HepG2 (cell line): Measurements from ENCODE around the gene MYO5A. TPM values are rescaled to one million over a fixed set of nuclear protein-coding genes. Genes with fewer than 3 reads are reported as not detected.

Experiments
- ATAC-seq: fragments of 200-7000 bp; cut with Tn5 transposase; 3 replicates; pipeline ENCODE4 v1.9.1; 2020; ENCODE audit warnings: mild to moderate bottlenecking, moderate library complexity
- BruUV-seq: library from RNA; stranded (reverse); fragments of 400-500 nt; replicated peaks from 2 replicates; lab custom pipeline; 2021; lab: Mats Ljungman, UMichigan
- CTCF ChIA-PET: fragments of 300-600 bp; formaldehyde crosslinking; extraction: SDS; loops from one replicate; lab custom pipeline; 2021; ENCODE audit warnings: low total read pairs, inconsistent platforms, low intra/inter-chr PET ratio; lab: Yijun Ruan, JAX
- POLR2A ChIA-PET: fragments of 350-600 bp; sonication (Branson Sonifier 250); formaldehyde crosslinking; loops from one replicate; lab custom pipeline; 2020; ENCODE audit warnings: antibody characterized with exemption, inconsistent platforms; lab: Yijun Ruan, JAX
- DNase-seq: peaks from one replicate; pipeline ENCODE4 v3.0.0-alpha.2; 2015; ENCODE audit warnings: low spot score
- FAIRE-seq: peaks from 3 replicates; lab custom pipeline; 2011; peaks lifted over from hg19 to GRCh38; lab: Jason Lieb, UNC
- H2AFZ ChIP-seq: one replicate; pipeline ENCODE4 v1.6.1; 2011; ENCODE audit warnings: low read length, inconsistent platforms
- H3K27ac ChIP-seq: fragments of 300-600 bp; 3 replicates; pipeline ENCODE4 v1.8.0; 2011; ENCODE audit warnings: mixed run types, mild to moderate bottlenecking, mixed read lengths, low read length, inconsistent platforms; ENCODE audit not compliant: insufficient read depth; ENCODE audit errors: extremely low read length
- H3K27me3 ChIP-seq, 2 experiments: fragments of 200-600 bp in 1 of 2; 2 replicates in 1 of 2; 3 replicates in 1 of 2; pipeline versions ENCODE4 v1.6.0 to v1.8.0; 2011; ENCODE audit warnings: low read length in 2 of 2, mild to moderate bottlenecking in 2 of 2, moderate library complexity in 2 of 2, inconsistent platforms in 1 of 2; ENCODE audit not compliant: insufficient read depth in 2 of 2, control insufficient read depth in 1 of 2
- H3K36me3 ChIP-seq, 2 experiments: fragments of 200-600 bp in 1 of 2; replicated peaks in 1 of 2; 2 replicates in 1 of 2; 3 replicates in 1 of 2; pipeline versions ENCODE4 v1.5.1 to v1.8.0; 2011; ENCODE audit warnings: low read length in 2 of 2, inconsistent platforms in 1 of 2; ENCODE audit not compliant: insufficient read depth in 2 of 2, control insufficient read depth in 1 of 2
- H3K4me1 ChIP-seq: 2 replicates; pipeline ENCODE4 v1.5.1; 2012; ENCODE audit warnings: low read length, inconsistent platforms; ENCODE audit not compliant: insufficient read depth
- H3K4me2 ChIP-seq: 2 replicates; pipeline ENCODE4 v1.6.0; 2011; ENCODE audit warnings: low read depth, low read length, inconsistent platforms
- H3K4me3 ChIP-seq, 3 experiments: fragments of 200-600 bp in 1 of 3; sonication (generic), shearing (Covaris generic) in 1 of 3; replicated peaks in 1 of 3; 2 replicates each; pipeline ENCODE4 v1.5.1; 2011 to 2016; ENCODE audit warnings: low read length in 3 of 3, inconsistent platforms in 2 of 3, low read depth in 2 of 3, mild to moderate bottlenecking in 2 of 3, control low read depth in 1 of 3, mixed read lengths in 1 of 3; ENCODE audit not compliant: insufficient read depth in 1 of 3
- H3K79me2 ChIP-seq: one replicate; pipeline ENCODE4 v1.6.1; 2011; ENCODE audit warnings: low read length, inconsistent platforms; ENCODE audit not compliant: insufficient read depth
- H3K9ac ChIP-seq: 2 replicates; pipeline ENCODE4 v1.6.0; 2011; ENCODE audit warnings: mild to moderate bottlenecking, low read depth, low read length, inconsistent platforms; ENCODE audit not compliant: insufficient read depth
- H3K9me3 ChIP-seq: 2 replicates; pipeline ENCODE4 v1.5.1; 2012; ENCODE audit warnings: mild to moderate bottlenecking, low read length
- H4K20me1 ChIP-seq: 2 replicates; pipeline ENCODE4 v1.6.0; 2011; ENCODE audit warnings: inconsistent platforms, mild to moderate bottlenecking, low read length, moderate library complexity; ENCODE audit not compliant: insufficient read depth
- ARID3A ChIP-seq: IDR thresholded peaks from 2 replicates; pipeline ENCODE4 v1.6.1; 2012; ENCODE audit warnings: low read depth, low read length, improper control_type of control experiment
- CAMTA2 ChIP-seq: sonication (generic); formaldehyde crosslinking; IDR thresholded peaks from 2 replicates; pipeline ENCODE4 v1.4.0; 2020; ENCODE audit warnings: mild to moderate bottlenecking, missing genetic modification reagents, borderline replicate concordance
- CBX5 ChIP-seq: sonication (generic); formaldehyde crosslinking; IDR thresholded peaks from 2 replicates; pipeline ENCODE4 v1.4.0; 2020; ENCODE audit warnings: missing genetic modification reagents, borderline replicate concordance
- MTA3 ChIP-seq: sonication (generic); formaldehyde crosslinking; IDR thresholded peaks from 2 replicates; pipeline ENCODE4 v1.4.0; 2020; ENCODE audit warnings: missing genetic modification reagents
- NFYB ChIP-seq: sonication (generic); formaldehyde crosslinking; IDR thresholded peaks from 2 replicates; pipeline ENCODE4 v1.4.0; 2020; ENCODE audit warnings: missing genetic modification reagents
- PAWR ChIP-seq: sonication (generic); formaldehyde crosslinking; IDR thresholded peaks from 2 replicates; pipeline ENCODE4 v1.4.0; 2020; ENCODE audit warnings: missing genetic modification reagents, mild to moderate bottlenecking, borderline replicate concordance
- PLSCR1 ChIP-seq: sonication (generic); formaldehyde crosslinking; IDR thresholded peaks from 2 replicates; pipeline ENCODE4 v1.5.0; 2020; ENCODE audit warnings: missing genetic modification reagents, mild to moderate bottlenecking, borderline replicate concordance
- SMC3 ChIP-seq: IDR thresholded peaks from 2 replicates; pipeline ENCODE4 v1.6.1; 2011; ENCODE audit warnings: low read length, improper control_type of control experiment
- SSRP1 ChIP-seq: IDR thresholded peaks from 2 replicates; pipeline ENCODE4 v1.6.1; 2016; ENCODE audit warnings: control low read depth
- TAF15 ChIP-seq: fragments of 200-400 bp; formaldehyde crosslinking; IDR thresholded peaks from one replicate; pipeline ENCODE4 v1.6.1; 2018; ENCODE audit warnings: mild to moderate bottlenecking, low read depth, low read length; ENCODE audit not compliant: poor library complexity, severe bottlenecking
- XRCC5 ChIP-seq: fragments of 200-400 bp; formaldehyde crosslinking; optimal IDR thresholded peaks from 2 replicates; pipeline ENCODE3; 2017; ENCODE audit warnings: mild to moderate bottlenecking, low read length
- ZFP82 ChIP-seq: sonication (generic); formaldehyde crosslinking; IDR thresholded peaks from 2 replicates; pipeline ENCODE4 v1.5.1; 2020; ENCODE audit warnings: mild to moderate bottlenecking, missing genetic modification reagents, borderline replicate concordance
- ZFY ChIP-seq: sonication (generic); formaldehyde crosslinking; IDR thresholded peaks from 2 replicates; pipeline ENCODE4 v1.4.0; 2020; ENCODE audit warnings: missing genetic modification reagents
- ZNF143 ChIP-seq: sonication (generic); formaldehyde crosslinking; IDR thresholded peaks from 2 replicates; pipeline ENCODE4 v1.4.0; 2020; ENCODE audit warnings: missing genetic modification reagents
- ZNF207 ChIP-seq: fragments of 450-650 bp; IDR thresholded peaks from 2 replicates; pipeline ENCODE4 v1.6.1; 2016; ENCODE audit warnings: antibody characterized with exemption, borderline replicate concordance
- ZNF274 ChIP-seq: sonication (generic); formaldehyde crosslinking; IDR thresholded peaks from 2 replicates; pipeline ENCODE4 v1.5.1; 2020; ENCODE audit warnings: mild to moderate bottlenecking, missing genetic modification reagents
- ZNF343 ChIP-seq: sonication (generic); formaldehyde crosslinking; IDR thresholded peaks from 2 replicates; pipeline ENCODE4 v1.4.0; 2020; ENCODE audit warnings: mild to moderate bottlenecking, missing genetic modification reagents
- ZNF414 ChIP-seq: sonication (generic); formaldehyde crosslinking; IDR thresholded peaks from 2 replicates; pipeline ENCODE4 v1.5.0; 2020; ENCODE audit warnings: missing genetic modification reagents
- ZNF496 ChIP-seq: sonication (generic); formaldehyde crosslinking; IDR thresholded peaks from 2 replicates; pipeline ENCODE4 v1.8.1; 2023; ENCODE audit warnings: mild to moderate bottlenecking, moderate library complexity, missing genetic modification reagents; ENCODE audit not compliant: insufficient replicate concordance
- ZNF552 ChIP-seq: sonication (generic); formaldehyde crosslinking; IDR thresholded peaks from 2 replicates; pipeline ENCODE4 v1.9.0; 2022; ENCODE audit warnings: missing genetic modification reagents, mild to moderate bottlenecking, borderline replicate concordance
- whole genome bisulfite sequencing: methylation state at CpG from one replicate; pipeline ENCODE4 v1.1.6; 2017; ENCODE audit warnings: low lambda C conversion rate; 5-methylcytosine and 5-hydroxymethylcytosine counted together
- in situ Hi-C: cut with HindIII; loops from 2 replicates; pipeline ENCODE4 v1.10.0; 2017; ENCODE audit warnings: low pct_unique_long_range_greater_than_20kb; ENCODE audit not compliant: extremely low pct_ligation_motif_present
- intact Hi-C: fragments of 100-400 bp; cut with micrococcal nuclease; formaldehyde crosslinking; loops from one replicate; pipeline ENCODE4 v1.10.0; 2022; ENCODE audit not compliant: unreplicated experiment
- polyA plus RNA-seq, 8 experiments: library from polyadenylated mRNA; depleted of rRNA in 3 of 8; stranded (reverse) in 7 of 8; unstranded in 1 of 8; fragments of >200 nt; fragmentation: Illumina TruSeq in 4 of 8; extraction: Trizol in 4 of 8; gene quantifications; 2 replicates each; pipeline versions ENCODE4 v1.2.1 to v1.2.3, GENCODE V29; 2011 to 2016; ENCODE audit warnings: low read depth in 4 of 8, missing spikeins in 1 of 8, mixed read lengths in 1 of 8; ENCODE audit not compliant: insufficient read depth in 1 of 8
- total RNA-seq, 5 experiments: library from RNA; depleted of rRNA; stranded (reverse); fragments of >200 nt; fragmentation: Illumina TruSeq; extraction: Trizol; gene quantifications; 2 replicates each; pipeline ENCODE4 v1.2.3, GENCODE V29; 2016; ENCODE audit warnings: low read depth in 1 of 5

Gene MYO5A
- total and polyA plus RNA-seq, 2 of the 13 experiments (the other 11 are each of a cell fraction or from before 2014, with no cell fraction given) = 2.8 to 4.8 TPM

GRCh38 chr15:52334491-52335160, 194.1 kb downstream of the MYO5A start:
- peaks cover 17% of the 10 kb centered on the region for H3K4me1 ChIP-seq
- intact Hi-C loops (no loop called here), in situ Hi-C loops (loop anchor here (5.0 kb wide), 1 partner anchor 72 kb away; no protein-coding TSS in a partner anchor)
- POLR2A ChIA-PET = interaction anchor here (0.7 kb wide), 1 partner anchor 404 kb away, joined by 3 read pairs; no protein-coding TSS in a partner anchor
- H3K27ac ChIP-seq = no peak overlapping the region
- WGBS = 89% methylated on average over 3 of the region's 3 CpGs
- no peaks in the 10 kb centered on the region for H3K9me3 ChIP-seq
- H4K20me1 ChIP-seq = no peaks in the 10 kb centered on the region
- no peaks in the 10 kb centered on the region; a peak in 1 of 5 replicates for H3K27me3 ChIP-seq
- BruUV-seq = no TSS peak
- CTCF ChIA-PET = no interaction called here
- no peak overlapping the region for H3K4me3 ChIP-seq
- TF ChIP-seq ZNF496 (no peak), CAMTA2 (CRISPR knock-in tag) (no peak), PLSCR1 (CRISPR knock-in tag) (no peak), ZNF343 (CRISPR knock-in tag) (no peak), MTA3 (no peak), ZFY (CRISPR knock-in tag) (no peak), ZFP82 (no peak), NFYB (CRISPR knock-in tag) (no peak), ZNF274 (CRISPR knock-in tag) (no peak), ZNF414 (CRISPR knock-in tag) (no peak), PAWR (CRISPR knock-in tag) (no peak), ZNF207 (no peak), XRCC5 (no peak), TAF15 (no peak), SMC3 (no peak), SSRP1 (CRISPR knock-in tag) (no peak), ZNF143 (CRISPR knock-in tag) (no peak), ZNF552 (CRISPR knock-in tag) (no peak), ARID3A (no peak), CBX5 (CRISPR knock-in tag) (no peak)
- DNase-seq = no peak
- no peak for ATAC-seq
- no peak overlapping the region for H2AFZ ChIP-seq
- H3K79me2 ChIP-seq = no peaks in the 10 kb centered on the region
- FAIRE-seq = no peak
- no peaks in the 10 kb centered on the region for H3K36me3 ChIP-seq
- H3K4me2 ChIP-seq = no peak overlapping the region
- H3K9ac ChIP-seq = no peak overlapping the region
